Neural cell (in vitro differentiated cells): ENCODE results near the gene CTNNA2.

Source experiments
- CTCF ChIP-seq: fragments of 450-650 bp; IDR thresholded peaks from 2 replicates; pipeline ENCODE4 v1.5.1; 2014; ENCODE audit warnings: antibody characterized with exemption, mild to moderate bottlenecking, moderate library complexity; ENCODE audit not compliant: poor library complexity, severe bottlenecking
- EP300 ChIP-seq: fragments of 450-650 bp; conservative IDR thresholded peaks from 2 replicates; pipeline ENCODE4 v1.6.1; 2014; ENCODE audit warnings: antibody characterized with exemption, mild to moderate bottlenecking, moderate library complexity; ENCODE audit not compliant: poor library complexity, severe bottlenecking
- EZH2 ChIP-seq: fragments of 200-600, 300-800 bp; shearing (Covaris generic), sonication (generic); IDR thresholded peaks from 2 replicates; pipeline ENCODE4 v1.6.1; 2014; ENCODE audit warnings: antibody characterized with exemption, low read length, borderline replicate concordance, mild to moderate bottlenecking; ENCODE audit not compliant: insufficient read depth, poor library complexity, severe bottlenecking
- POLR2AphosphoS5 ChIP-seq: IDR thresholded peaks from 2 replicates; pipeline ENCODE4 v1.6.1; 2012
- REST ChIP-seq: IDR thresholded peaks from 2 replicates; pipeline ENCODE4 v1.6.1; 2012; ENCODE audit warnings: borderline replicate concordance

GRCh38 chr2:80080957-80081356 lies 568.1 kb downstream of the CTNNA2 start:
- TF ChIP-seq CTCF: no peak
- TF ChIP-seq EP300: no peak
- no peak for TF ChIP-seq POLR2AphosphoS5
- TF ChIP-seq EZH2: no peak
- no peak for TF ChIP-seq REST
